Measurements from ENCODE around the gene CMTM2.
"Not testable (repeated sequence)": the region's sequence is repeated elsewhere in the genome, so short reads cannot be mapped to it uniquely, and the experiment has no call there.

The CMTM2 gene

GRCh38 chr16:66610111-66610820 lies 31.0 kb downstream of the CMTM2 start:
- DNase-seq, result no peak

- DNase-seq, result not testable (repeated sequence)
Observed at GRCh38 chr16:66611911-66612310, 32.6 kb downstream of the CMTM2 start.

- DNase-seq, result no peak
Observed at GRCh38 chr16:66612422-66612821, 33.2 kb downstream of the CMTM2 start.

- DNase-seq, result no peak
Observed at GRCh38 chr16:66614161-66614802, 35.0 kb downstream of the CMTM2 start.

GRCh38 chr16:66616169-66616568 lies 36.9 kb downstream of the CMTM2 start:
- DNase-seq, result no peak

GRCh38 chr16:66616592-66616991 lies 37.3 kb downstream of the CMTM2 start:
- DNase-seq, result no peak

GRCh38 chr16:66617010-66617434 lies 37.8 kb downstream of the CMTM2 start:
- no peak for DNase-seq

- no peak for DNase-seq
Observed at GRCh38 chr16:66617728-66618127, 38.5 kb downstream of the CMTM2 start.

GRCh38 chr16:66618588-66619375 lies 39.5 kb downstream of the CMTM2 start:
- no peak for DNase-seq

- no peak for DNase-seq
Observed at GRCh38 chr16:66619534-66620428, 40.5 kb downstream of the CMTM2 start.

- DNase-seq, result no peak
Observed at GRCh38 chr16:66620429-66620795, 41.1 kb downstream of the CMTM2 start.

GRCh38 chr16:66621973-66622372 lies 42.7 kb downstream of the CMTM2 start:
- no peak for DNase-seq

GRCh38 chr16:66622863-66623262 lies 43.6 kb downstream of the CMTM2 start:
- DNase-seq, result no peak

- DNase-seq, result no peak
Observed at GRCh38 chr16:66623755-66624154, 44.5 kb downstream of the CMTM2 start.

- not testable (repeated sequence) for DNase-seq
Observed at GRCh38 chr16:66627611-66628378, 48.5 kb downstream of the CMTM2 start.

GRCh38 chr16:66629856-66630255 lies 50.6 kb downstream of the CMTM2 start:
- DNase-seq, result no peak

GRCh38 chr16:66630561-66631260 lies 51.4 kb downstream of the CMTM2 start:
- DNase-seq, result not testable (repeated sequence)

GRCh38 chr16:66631558-66631957 lies 52.3 kb downstream of the CMTM2 start:
- not testable (repeated sequence) for DNase-seq

- DNase-seq, result no peak
Observed at GRCh38 chr16:66634527-66635196, 55.4 kb downstream of the CMTM2 start.

- no peak for DNase-seq
Observed at GRCh38 chr16:66635406-66635805, 56.1 kb downstream of the CMTM2 start.

GRCh38 chr16:66636199-66636598 lies 56.9 kb downstream of the CMTM2 start:
- DNase-seq, result no peak

Data from right hindlimb (tissue), 1 donor.